Measurements from ENCODE around the gene YPEL5.

DNA sequence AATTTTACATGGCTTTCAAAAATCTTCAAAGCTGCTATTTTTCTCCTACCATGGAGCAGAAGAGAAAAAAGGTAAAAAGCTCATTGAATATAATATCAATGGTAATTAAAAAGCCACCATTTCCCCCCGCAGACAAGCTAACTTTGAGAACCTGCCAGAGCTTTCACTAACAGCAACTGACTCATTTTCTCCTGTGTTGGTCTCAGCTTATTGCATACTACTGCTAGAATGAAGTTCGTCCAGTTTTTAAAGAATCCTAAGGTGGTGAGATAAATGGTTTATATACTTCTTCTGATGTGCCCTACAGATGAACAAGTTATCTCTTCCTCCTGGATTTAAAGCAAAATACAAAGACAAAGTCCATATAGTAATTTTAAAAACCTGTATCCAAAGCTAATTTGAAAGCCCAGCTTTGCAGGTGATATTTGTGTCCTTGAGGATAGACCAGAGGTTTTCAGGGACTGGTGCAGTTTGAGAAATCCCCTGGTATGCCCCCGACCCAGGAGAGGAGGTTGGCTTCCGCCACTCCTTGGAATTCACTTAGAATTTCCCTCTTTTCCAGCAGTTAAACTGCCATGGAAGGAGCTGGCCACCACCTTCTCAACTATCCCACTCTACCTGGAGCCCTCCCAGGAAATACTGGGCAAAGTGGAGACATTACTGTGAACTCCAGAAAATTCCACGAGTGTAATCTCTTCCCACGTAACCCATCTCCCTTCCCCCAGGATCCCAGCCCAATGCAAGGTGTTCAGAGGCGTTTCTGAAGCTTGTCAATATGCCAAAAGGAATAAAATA, 17.5 kb downstream of the YPEL5 start:
- TF ChIP-seq, protein P1, sequence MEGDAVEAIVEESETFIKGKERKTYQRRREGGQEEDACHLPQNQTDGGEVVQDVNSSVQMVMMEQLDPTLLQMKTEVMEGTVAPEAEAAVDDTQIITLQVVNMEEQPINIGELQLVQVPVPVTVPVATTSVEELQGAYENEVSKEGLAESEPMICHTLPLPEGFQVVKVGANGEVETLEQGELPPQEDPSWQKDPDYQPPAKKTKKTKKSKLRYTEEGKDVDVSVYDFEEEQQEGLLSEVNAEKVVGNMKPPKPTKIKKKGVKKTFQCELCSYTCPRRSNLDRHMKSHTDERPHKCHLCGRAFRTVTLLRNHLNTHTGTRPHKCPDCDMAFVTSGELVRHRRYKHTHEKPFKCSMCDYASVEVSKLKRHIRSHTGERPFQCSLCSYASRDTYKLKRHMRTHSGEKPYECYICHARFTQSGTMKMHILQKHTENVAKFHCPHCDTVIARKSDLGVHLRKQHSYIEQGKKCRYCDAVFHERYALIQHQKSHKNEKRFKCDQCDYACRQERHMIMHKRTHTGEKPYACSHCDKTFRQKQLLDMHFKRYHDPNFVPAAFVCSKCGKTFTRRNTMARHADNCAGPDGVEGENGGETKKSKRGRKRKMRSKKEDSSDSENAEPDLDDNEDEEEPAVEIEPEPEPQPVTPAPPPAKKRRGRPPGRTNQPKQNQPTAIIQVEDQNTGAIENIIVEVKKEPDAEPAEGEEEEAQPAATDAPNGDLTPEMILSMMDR (IDR thresholded peaks at IDR 0.05), result no peak
- no peak for TF ChIP-seq POLR2A (IDR thresholded peaks at IDR 0.05)
- TF ChIP-seq POLR2AphosphoS5 (IDR thresholded peaks at IDR 0.05; ENCODE audit: insufficient read depth in 1 of 2, low read depth in 1 of 2), result no peak

Data from vagina (tissue), 2 donors.